Measurements from ENCODE around the gene GTF3C1. TPM values are rescaled to one million over a fixed set of nuclear protein-coding genes. Genes with fewer than 3 reads are reported as not detected.

GTF3C1 gene
- total RNA-seq: 97.0 and 101 TPM in 2 replicates

- TF ChIP-seq CTCF (IDR thresholded peaks at IDR 0.05; ENCODE audit: insufficient read depth, low read depth, low read length): no peak
- peak; percentile 99 for DNase-seq (ENCODE audit: low read depth)
- H3K4me3 ChIP-seq (ENCODE audit: low read depth, low read length): peak within 1 kb of the TSS; percentile 100
These were observed at the start of gene GTF3C1, which contains the start of gene KATNIP for GRCh38 chr16:27549746-27550581. Gene GTF3C1 (minus strand): TSS chr16:27549913. CDS start chr16:27549890, 23 bp downstream. Gene KATNIP (plus strand): TSS chr16:27550144. CDS start chr16:27550171, 27 bp downstream.

GRCh38 chr16:27598931-27599565, 49.3 kb upstream of the GTF3C1 start:
- no peak overlapping the region for H3K4me3 ChIP-seq (ENCODE audit: low read depth, low read length)
- DNase-seq (ENCODE audit: low read depth): no peak
- TF ChIP-seq CTCF (IDR thresholded peaks at IDR 0.05; ENCODE audit: insufficient read depth, low read depth, low read length): no peak

GRCh38 chr16:27598220-27598619, 48.5 kb upstream of the GTF3C1 start:
- no peak for DNase-seq (ENCODE audit: low read depth)
- H3K4me3 ChIP-seq (ENCODE audit: low read depth, low read length): no peak overlapping the region
- no peak for TF ChIP-seq CTCF (IDR thresholded peaks at IDR 0.05; ENCODE audit: insufficient read depth, low read depth, low read length)

- H3K4me3 ChIP-seq (ENCODE audit: low read depth, low read length): no peak overlapping the region
- DNase-seq (ENCODE audit: low read depth): no peak
- no peak for TF ChIP-seq CTCF (IDR thresholded peaks at IDR 0.05; ENCODE audit: insufficient read depth, low read depth, low read length)
These were observed 47.6 kb upstream of the GTF3C1 start for GRCh38 chr16:27597361-27597760.

- TF ChIP-seq CTCF (IDR thresholded peaks at IDR 0.05; ENCODE audit: insufficient read depth, low read depth, low read length): no peak
- no peak overlapping the region for H3K4me3 ChIP-seq (ENCODE audit: low read depth, low read length)
- DNase-seq (ENCODE audit: low read depth): peak; percentile 51
These were observed 46.7 kb upstream of the GTF3C1 start for GRCh38 chr16:27596411-27596810.

GRCh38 chr16:27595993-27596392, 46.3 kb upstream of the GTF3C1 start:
- DNase-seq (ENCODE audit: low read depth): peak; percentile 57
- H3K4me3 ChIP-seq (ENCODE audit: low read depth, low read length): no peak overlapping the region
- no peak for TF ChIP-seq CTCF (IDR thresholded peaks at IDR 0.05; ENCODE audit: insufficient read depth, low read depth, low read length)
